IMR-90 (cell line): ENCODE data around the gene TUBA1A. TPM values are rescaled to one million over a fixed set of nuclear protein-coding genes. Genes with fewer than 3 reads are reported as not detected.

Experiments used
- ATAC-seq: fragments of 200-7000 bp; cut with Tn5 transposase; 2 replicates; pipeline ENCODE4 v1.9.1; 2020; ENCODE audit warnings: low read depth, mild to moderate bottlenecking, moderate library complexity
- BruUV-seq: library from RNA; stranded (reverse); fragments of 400-500 nt; replicated peaks from 2 replicates; lab custom pipeline; 2021; lab: Mats Ljungman, UMichigan
- CTCF ChIA-PET: fragments of 300-600 bp; formaldehyde crosslinking; extraction: SDS; loops from one replicate; lab custom pipeline; 2021; ENCODE audit warnings: antibody characterized with exemption; lab: Yijun Ruan, JAX
- POLR2A ChIA-PET: fragments of 300-600 bp; sonication (Branson Sonifier 250); formaldehyde crosslinking; loops from one replicate; lab custom pipeline; 2022; ENCODE audit warnings: antibody characterized with exemption; ENCODE audit not compliant: unreplicated experiment; lab: Charles Lee
- DNase-seq: peaks from one replicate; pipeline ENCODE4 v3.0.0; 2013
- H2AFZ ChIP-seq: replicated peaks from 2 replicates; pipeline ENCODE3; 2013; ENCODE audit warnings: low read length, mild to moderate bottlenecking; ENCODE audit not compliant: poor library complexity
- H2AK5ac ChIP-seq: 2 replicates; pipeline ENCODE4 v1.6.1; 2013; ENCODE audit warnings: low read depth, low read length, inconsistent platforms
- H2AK9ac ChIP-seq: replicated peaks from 2 replicates; pipeline ENCODE3; 2013; ENCODE audit warnings: mild to moderate bottlenecking, low read depth, low read length, moderate library complexity; ENCODE audit not compliant: poor library complexity
- H2BK120ac ChIP-seq: 2 replicates; pipeline ENCODE4 v1.6.1; 2013; ENCODE audit warnings: low read depth, low read length, inconsistent platforms
- H2BK15ac ChIP-seq: 3 replicates; pipeline ENCODE4 v1.6.1; 2013; ENCODE audit warnings: low read depth, low read length, inconsistent platforms
- H2BK20ac ChIP-seq: 2 replicates; pipeline ENCODE4 v1.6.1; 2013; ENCODE audit warnings: low read depth, mild to moderate bottlenecking, inconsistent platforms, low read length, moderate library complexity
- H2BK5ac ChIP-seq: 2 replicates; pipeline ENCODE4 v1.6.1; 2013; ENCODE audit warnings: mild to moderate bottlenecking, low read depth, low read length, inconsistent platforms; ENCODE audit not compliant: poor library complexity, severe bottlenecking
- H3K14ac ChIP-seq: replicated peaks from 2 replicates; pipeline ENCODE4 v1.6.1; 2013; ENCODE audit warnings: low read depth, low read length, inconsistent platforms
- H3K18ac ChIP-seq: 2 replicates; pipeline ENCODE4 v1.6.1; 2013; ENCODE audit warnings: low read depth, low read length, control low read depth
- H3K23ac ChIP-seq: 2 replicates; pipeline ENCODE4 v1.6.1; 2013; ENCODE audit warnings: low read depth, low read length, inconsistent platforms
- H3K27ac ChIP-seq: 2 replicates; pipeline ENCODE4 v1.5.1; 2013; ENCODE audit warnings: mild to moderate bottlenecking, control low read depth, low read length; ENCODE audit not compliant: insufficient read depth
- H3K27me3 ChIP-seq: 2 replicates; pipeline ENCODE4 v1.6.1; 2013; ENCODE audit warnings: low read length; ENCODE audit not compliant: control insufficient read depth, insufficient read depth
- H3K36me3 ChIP-seq: 2 replicates; pipeline ENCODE4 v1.6.1; 2013; ENCODE audit warnings: low read length, mixed read lengths; ENCODE audit not compliant: control insufficient read depth, insufficient read depth
- H3K4ac ChIP-seq: 2 replicates; pipeline ENCODE4 v1.6.1; 2013; ENCODE audit warnings: low read depth, low read length, inconsistent platforms
- H3K4me1 ChIP-seq: 2 replicates; pipeline ENCODE4 v1.6.1; 2013; ENCODE audit warnings: low read length, mixed read lengths; ENCODE audit not compliant: control insufficient read depth, insufficient read depth
- H3K4me2 ChIP-seq: 2 replicates; pipeline ENCODE4 v1.6.1; 2013; ENCODE audit warnings: low read depth, mild to moderate bottlenecking, control low read depth, low read length, moderate library complexity
- H3K4me3 ChIP-seq: 2 replicates; pipeline ENCODE4 v1.5.1; 2013; ENCODE audit warnings: low read depth, mild to moderate bottlenecking, control low read depth, low read length, moderate library complexity; ENCODE audit not compliant: insufficient read depth
- H3K56ac ChIP-seq: 2 replicates; pipeline ENCODE4 v1.6.1; 2013; ENCODE audit warnings: low read length, inconsistent platforms; ENCODE audit not compliant: insufficient read depth; ENCODE audit errors: extremely low read depth
- H3K79me1 ChIP-seq, 2 experiments: 2 replicates each; pipeline ENCODE4 v1.6.1; 2013; ENCODE audit warnings: low read length in 2 of 2, inconsistent platforms in 1 of 2, low read depth in 1 of 2
- H3K9ac ChIP-seq: 2 replicates; pipeline ENCODE4 v1.6.1; 2013; ENCODE audit warnings: low read depth, low read length, control low read depth
- H3K9me1 ChIP-seq: 2 replicates; pipeline ENCODE4 v1.6.1; 2013; ENCODE audit warnings: low read length, inconsistent platforms; ENCODE audit not compliant: insufficient read depth
- H3K9me3 ChIP-seq: 2 replicates; pipeline ENCODE4 v1.6.1; 2013; ENCODE audit warnings: low read length; ENCODE audit not compliant: control insufficient read depth, insufficient read depth
- H4K20me1 ChIP-seq: 2 replicates; pipeline ENCODE4 v1.6.1; 2013; ENCODE audit warnings: low read length, inconsistent platforms; ENCODE audit not compliant: insufficient read depth
- H4K5ac ChIP-seq: 2 replicates; pipeline ENCODE4 v1.6.1; 2013; ENCODE audit warnings: mild to moderate bottlenecking, low read depth, low read length, control low read depth
- H4K8ac ChIP-seq, 2 experiments: 2 replicates each; pipeline ENCODE4 v1.6.1; 2013; ENCODE audit warnings: low read depth in 2 of 2, low read length in 2 of 2, control low read depth in 1 of 2, inconsistent platforms in 1 of 2
- H4K91ac ChIP-seq: 2 replicates; pipeline ENCODE4 v1.6.1; 2013; ENCODE audit warnings: low read depth, low read length, inconsistent platforms; ENCODE audit not compliant: insufficient read depth
- MAZ ChIP-seq: IDR thresholded peaks from 2 replicates; pipeline ENCODE4 v1.6.1; 2012; ENCODE audit warnings: low read depth, mild to moderate bottlenecking, low read length, improper control_type of control experiment, moderate library complexity, borderline replicate concordance
- WGBS, 2 experiments: methylation state at CpG; one replicate each; pipeline versions ENCODE4 v1.1.5 to v1.1.7; 2013; ENCODE audit warnings: missing lambda C conversion rate in 2 of 2; ENCODE audit not compliant: insufficient read length in 1 of 2; ENCODE audit errors: extremely low coverage in 2 of 2; 5-methylcytosine and 5-hydroxymethylcytosine counted together
- dilution Hi-C: fragments of 300-500 bp; cut with HindIII; formaldehyde crosslinking; loops from one replicate; pipeline ENCODE4 v1.14.3; 2018; ENCODE audit warnings: low sequenced_read_pairs; ENCODE audit not compliant: unreplicated experiment
- in situ Hi-C: fragments of 300-500 bp; cut with MboI; formaldehyde crosslinking; loops from 3 replicates; pipeline ENCODE4 v1.14.3; 2019; ENCODE audit warnings: low sequenced_read_pairs, inconsistent platforms, mixed read lengths
- intact Hi-C: fragments of 100-400 bp; cut with micrococcal nuclease; formaldehyde crosslinking; loops from 2 replicates; pipeline ENCODE4 v1.10.0; 2022
- polyA plus RNA-seq, 3 experiments: library from polyadenylated mRNA; depleted of rRNA; stranded (reverse); fragments of >200 nt; gene quantifications; 2 replicates each; pipeline ENCODE4 v1.2.3, GENCODE V29; 2012; ENCODE audit warnings: low replicate concordance in 1 of 3
- total RNA-seq: library from RNA; depleted of rRNA; stranded (reverse); fragments of >200 nt; gene quantifications from 2 replicates; pipeline ENCODE4 v1.2.3, GENCODE V29; 2012
- TF ChIP-seq, protein P1 (sequence below): conservative IDR thresholded peaks from 2 replicates; pipeline ENCODE4 v1.5.1; 2012; ENCODE audit warnings: mild to moderate bottlenecking, low read depth, low read length, improper control_type of control experiment

The TUBA1A gene
- total and polyA plus RNA-seq, 2 of the 4 experiments (the other 2 are of a cell fraction): 2,105 to 2,832 TPM

- TSS peak; percentile 41 for BruUV-seq
- Histone ChIP-seq H4K8ac (peak overlapping the region; percentile 3 to 87; a peak in 2 of 4 replicates), H4K20me1 (peaks cover 39% of the 10 kb centered on the region), H2BK120ac (peak overlapping the region; percentile 45; the same call in 1 of the 2 replicates), H2BK5ac (peak overlapping the region; percentile 69), H3K4me1 (no peaks in the 10 kb centered on the region; the same call in 1 of the 2 replicates), H4K91ac (peak overlapping the region; percentile 87), H3K9me3 (no peaks in the 10 kb centered on the region), H2AK9ac (peak overlapping the region; percentile 98), H3K79me1 (peaks cover 3 to 33% of the 10 kb centered on the region in 2 experiments; a peak in 3 of 4 replicates), H2AFZ (peak overlapping the region; percentile 86), H2BK15ac (0 out of 3 replicates have a peak overlapping the region, but pooled peaks have one; percentile 24), H2AK5ac (peak overlapping the region; percentile 99), H3K56ac (peak overlapping the region; percentile 93), H4K5ac (peak overlapping the region; percentile 97), H3K27me3 (no peaks in the 10 kb centered on the region), H3K4me3 (peak overlapping the region; percentile 67), H3K4ac (peak overlapping the region; percentile 96), H3K4me2 (peak overlapping the region; percentile 92), H3K36me3 (peaks cover 31% of the 10 kb centered on the region), H3K27ac (peak overlapping the region; percentile 66), H3K9me1 (peaks cover 2% of the 10 kb centered on the region; the same call in 1 of the 2 replicates), H3K18ac (peak overlapping the region; percentile 53), H2BK20ac (no peak overlapping the region), H3K14ac (peak overlapping the region; percentile 98), H3K9ac (peak overlapping the region; percentile 76), H3K23ac (peak overlapping the region; percentile 98)
- dilution Hi-C loops: no loop called here
- POLR2A ChIA-PET: interaction anchor here (0.5 to 2.8 kb wide), 15 partner anchors 10 to 681 kb away, joined by 3 to 16 read pairs (median 5); partner anchors contain the start of genes LMBR1L and TUBA1B
- in situ Hi-C loops: loop anchor here (10.0 kb wide), 2 partner anchors 46 to 54 kb away; partner anchors contain the start of gene TUBA1B
- TF ChIP-seq, protein P1, sequence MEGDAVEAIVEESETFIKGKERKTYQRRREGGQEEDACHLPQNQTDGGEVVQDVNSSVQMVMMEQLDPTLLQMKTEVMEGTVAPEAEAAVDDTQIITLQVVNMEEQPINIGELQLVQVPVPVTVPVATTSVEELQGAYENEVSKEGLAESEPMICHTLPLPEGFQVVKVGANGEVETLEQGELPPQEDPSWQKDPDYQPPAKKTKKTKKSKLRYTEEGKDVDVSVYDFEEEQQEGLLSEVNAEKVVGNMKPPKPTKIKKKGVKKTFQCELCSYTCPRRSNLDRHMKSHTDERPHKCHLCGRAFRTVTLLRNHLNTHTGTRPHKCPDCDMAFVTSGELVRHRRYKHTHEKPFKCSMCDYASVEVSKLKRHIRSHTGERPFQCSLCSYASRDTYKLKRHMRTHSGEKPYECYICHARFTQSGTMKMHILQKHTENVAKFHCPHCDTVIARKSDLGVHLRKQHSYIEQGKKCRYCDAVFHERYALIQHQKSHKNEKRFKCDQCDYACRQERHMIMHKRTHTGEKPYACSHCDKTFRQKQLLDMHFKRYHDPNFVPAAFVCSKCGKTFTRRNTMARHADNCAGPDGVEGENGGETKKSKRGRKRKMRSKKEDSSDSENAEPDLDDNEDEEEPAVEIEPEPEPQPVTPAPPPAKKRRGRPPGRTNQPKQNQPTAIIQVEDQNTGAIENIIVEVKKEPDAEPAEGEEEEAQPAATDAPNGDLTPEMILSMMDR: no peak
- peak; percentile 7; the same call in 1 of the 2 replicates for TF ChIP-seq MAZ
- ATAC-seq (peak; percentile 36), DNase-seq (peak; percentile 42)
- CTCF ChIA-PET: interaction anchor here (0.6 to 1.0 kb wide), 3 partner anchors 12 to 59 kb away, joined by 3 to 6 read pairs (median 4); no protein-coding TSS in a partner anchor
- intact Hi-C loops: loop anchor here (2.0 to 10.0 kb wide), 3 partner anchors 58 to 104 kb away; partner anchors contain the start of genes TUBA1B and TUBA1C
- 0% methylated on average over 21 of the region's 52 CpGs; no CpG with 5 or more reads in 1 of the 2 experiments for WGBS, 2 experiments
Measured at GRCh38 chr12:49188201-49188915, 522 bp downstream of the TUBA1A start.
